ENCODE results near the gene MDFI. TPM values are rescaled to one million over a fixed set of nuclear protein-coding genes. Genes with fewer than 3 reads are reported as not detected.

Gene MDFI
- total RNA-seq, 4 donors from 2014 or later, result 14.4 to 80.0 (median 23.4) TPM

DNA sequence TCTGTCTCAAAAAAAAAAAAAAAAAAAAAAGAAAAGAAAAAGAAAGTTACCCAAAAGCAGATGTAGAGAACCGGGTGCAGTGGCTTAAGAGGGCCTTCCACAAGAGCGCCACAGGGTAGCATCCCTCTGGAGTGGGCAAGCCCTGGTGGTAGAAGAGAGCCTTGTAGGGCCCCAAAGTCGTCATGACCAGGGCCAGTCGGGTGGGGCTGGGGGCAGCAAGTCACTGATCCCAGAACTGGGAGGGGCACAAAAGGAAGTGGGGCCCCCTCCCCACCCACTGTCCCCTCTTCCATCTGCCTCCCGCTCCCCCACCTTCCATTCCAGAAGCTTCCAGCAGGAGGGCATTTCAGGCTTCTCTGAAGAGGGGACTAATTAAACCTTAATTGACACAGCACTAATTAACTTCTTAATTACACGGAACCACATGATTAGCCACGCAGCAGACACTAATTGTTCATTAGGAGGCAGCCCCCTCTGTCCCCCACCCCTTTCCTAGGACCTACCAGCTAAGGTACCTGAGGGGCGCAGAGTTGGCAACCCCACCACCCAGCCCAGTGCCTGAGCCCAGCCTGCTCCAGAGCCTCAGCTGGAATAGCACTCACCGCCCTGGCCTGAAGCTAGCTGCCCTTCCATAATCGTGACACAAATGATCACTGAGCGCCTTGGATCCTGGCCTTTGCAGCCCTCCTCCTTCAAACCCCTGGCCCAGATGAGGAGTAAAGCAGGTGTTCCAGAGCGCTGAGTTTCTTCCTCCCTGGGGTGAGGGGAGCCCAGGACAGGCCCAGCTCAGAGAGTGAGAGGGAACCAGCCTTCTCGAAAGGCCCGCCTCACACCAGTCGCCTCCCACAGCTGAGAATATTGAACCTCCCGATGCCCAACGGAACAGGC is 34.8 kb downstream of the MDFI start:
- no peaks in the 10 kb centered on the region for H3K36me3 ChIP-seq
- intact Hi-C loops (cut with DNase I; ENCODE audit: low total_unique reads), result no loop called here
- no peaks in the 10 kb centered on the region for H3K9me3 ChIP-seq
- H3K4me1 ChIP-seq, result no peaks in the 10 kb centered on the region
- no peak for TF ChIP-seq POLR2A (IDR thresholded peaks at IDR 0.05)
- TF ChIP-seq, protein P1, sequence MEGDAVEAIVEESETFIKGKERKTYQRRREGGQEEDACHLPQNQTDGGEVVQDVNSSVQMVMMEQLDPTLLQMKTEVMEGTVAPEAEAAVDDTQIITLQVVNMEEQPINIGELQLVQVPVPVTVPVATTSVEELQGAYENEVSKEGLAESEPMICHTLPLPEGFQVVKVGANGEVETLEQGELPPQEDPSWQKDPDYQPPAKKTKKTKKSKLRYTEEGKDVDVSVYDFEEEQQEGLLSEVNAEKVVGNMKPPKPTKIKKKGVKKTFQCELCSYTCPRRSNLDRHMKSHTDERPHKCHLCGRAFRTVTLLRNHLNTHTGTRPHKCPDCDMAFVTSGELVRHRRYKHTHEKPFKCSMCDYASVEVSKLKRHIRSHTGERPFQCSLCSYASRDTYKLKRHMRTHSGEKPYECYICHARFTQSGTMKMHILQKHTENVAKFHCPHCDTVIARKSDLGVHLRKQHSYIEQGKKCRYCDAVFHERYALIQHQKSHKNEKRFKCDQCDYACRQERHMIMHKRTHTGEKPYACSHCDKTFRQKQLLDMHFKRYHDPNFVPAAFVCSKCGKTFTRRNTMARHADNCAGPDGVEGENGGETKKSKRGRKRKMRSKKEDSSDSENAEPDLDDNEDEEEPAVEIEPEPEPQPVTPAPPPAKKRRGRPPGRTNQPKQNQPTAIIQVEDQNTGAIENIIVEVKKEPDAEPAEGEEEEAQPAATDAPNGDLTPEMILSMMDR (IDR thresholded peaks at IDR 0.05), result no peak
- no peak for DNase-seq
- no peak overlapping the region for H3K4me3 ChIP-seq
- H3K27me3 ChIP-seq, result no peaks in the 10 kb centered on the region
- no peak overlapping the region for H3K27ac ChIP-seq

DNA sequence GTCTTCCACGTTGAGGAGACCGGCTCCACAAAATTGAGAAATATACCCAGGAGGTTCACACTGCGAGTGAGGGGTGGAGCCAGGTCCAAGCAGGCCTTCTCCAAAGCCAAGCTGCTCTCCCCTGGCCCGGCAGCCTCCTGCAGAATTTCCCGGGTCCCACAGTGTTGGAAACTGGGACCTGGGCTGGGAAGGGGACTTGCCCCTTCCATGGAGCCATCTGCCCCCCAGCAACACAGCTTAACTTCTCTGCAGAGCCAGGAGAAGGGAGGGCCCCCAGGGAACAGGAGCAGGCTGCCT is 35.4 kb downstream of the MDFI start:
- intact Hi-C loops (cut with DNase I; ENCODE audit: low total_unique reads), result no loop called here
- no peak for DNase-seq

DNA sequence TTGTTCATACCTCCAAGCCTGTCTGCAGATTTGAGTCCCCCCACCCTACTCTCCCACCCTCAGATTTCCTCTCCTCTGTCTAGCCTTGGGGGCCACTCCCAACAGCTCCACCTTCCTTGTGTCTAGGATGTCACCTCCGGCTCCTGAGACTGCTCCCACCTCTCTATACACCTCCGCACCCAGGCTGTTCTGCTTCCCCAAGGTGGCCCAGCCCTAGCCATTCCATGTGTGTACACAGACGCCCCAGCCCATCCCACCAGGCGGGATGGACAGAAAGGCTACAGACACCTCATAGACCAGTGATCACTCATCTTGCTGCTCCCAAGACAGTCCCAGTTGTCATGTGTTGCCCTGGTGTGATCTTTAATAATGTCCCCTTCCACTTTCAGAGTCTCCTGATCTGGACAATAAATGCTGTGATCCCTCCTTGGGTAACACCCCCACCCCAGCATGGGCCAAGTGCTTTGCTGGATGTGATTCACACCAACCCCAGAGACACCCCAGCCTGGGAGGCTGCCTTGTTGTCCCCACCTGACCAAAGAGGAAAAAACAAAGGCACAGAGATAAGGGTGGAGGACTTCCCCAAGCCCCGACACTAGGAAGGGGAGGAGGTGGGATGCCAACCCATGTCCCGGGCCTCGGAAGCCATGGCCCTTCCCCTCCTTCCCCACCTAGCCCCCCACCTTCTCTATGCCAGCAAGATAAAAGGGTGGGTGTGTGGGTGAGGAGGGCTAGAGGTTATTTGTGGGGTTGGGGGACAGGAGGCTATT is 36.1 kb downstream of the MDFI start:
- Histone ChIP-seq H3K36me3 (no peaks in the 10 kb centered on the region), H3K9me3 (no peaks in the 10 kb centered on the region), H3K27me3 (no peaks in the 10 kb centered on the region), H3K4me1 (no peaks in the 10 kb centered on the region), H3K27ac (no peak overlapping the region), H3K4me3 (no peak overlapping the region)
- intact Hi-C loops (cut with DNase I; ENCODE audit: low total_unique reads), result no loop called here
- TF ChIP-seq, protein P1 (IDR thresholded peaks at IDR 0.05), result no peak
- TF ChIP-seq POLR2A (IDR thresholded peaks at IDR 0.05), result no peak
- no peak for DNase-seq

More for the DNA sequence above, 35.4 kb downstream of the MDFI start:
- H3K27me3 ChIP-seq, result no peaks in the 10 kb centered on the region
- no peaks in the 10 kb centered on the region for H3K36me3 ChIP-seq
- TF ChIP-seq POLR2A (IDR thresholded peaks at IDR 0.05), result no peak
- TF ChIP-seq, protein P1 (IDR thresholded peaks at IDR 0.05), result no peak
- no peak overlapping the region for H3K4me3 ChIP-seq
- no peaks in the 10 kb centered on the region for H3K9me3 ChIP-seq
- no peak overlapping the region for H3K27ac ChIP-seq
- no peaks in the 10 kb centered on the region for H3K4me1 ChIP-seq

DNA sequence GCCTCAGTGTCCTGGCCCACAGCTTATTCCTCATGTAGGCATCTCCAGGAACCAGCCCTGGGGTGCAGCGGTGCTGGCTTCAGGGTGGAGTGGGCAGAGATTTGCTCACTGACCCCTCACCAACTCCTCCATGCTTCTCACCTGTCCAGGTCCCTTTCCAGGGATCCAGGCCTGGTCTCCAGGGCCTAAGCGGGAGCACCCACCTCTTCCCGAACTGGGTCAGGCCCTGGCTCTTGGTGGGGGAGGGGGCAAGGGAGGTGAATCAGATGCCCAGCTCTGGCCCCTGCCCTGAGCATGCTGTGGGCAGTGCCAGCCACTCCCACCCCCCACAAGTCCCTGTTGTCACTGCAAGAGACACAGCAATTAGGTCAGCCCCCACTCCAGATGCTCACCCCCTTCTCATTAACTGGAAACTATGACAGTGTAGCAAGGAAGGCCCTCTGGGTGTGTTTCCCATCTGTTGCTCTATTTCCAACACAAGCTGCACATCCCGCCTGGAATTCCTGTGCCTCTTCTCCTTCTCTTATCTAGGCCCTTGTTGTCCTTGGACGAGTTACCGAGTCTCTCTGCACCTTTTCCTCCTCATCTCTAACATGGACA is 37.0 kb downstream of the MDFI start:
- no peak overlapping the region for H3K27ac ChIP-seq
- H3K9me3 ChIP-seq, result no peaks in the 10 kb centered on the region
- DNase-seq, result no peak
- intact Hi-C loops (cut with DNase I; ENCODE audit: low total_unique reads), result no loop called here
- no peaks in the 10 kb centered on the region for H3K4me1 ChIP-seq
- no peaks in the 10 kb centered on the region for H3K36me3 ChIP-seq
- TF ChIP-seq POLR2A (IDR thresholded peaks at IDR 0.05), result no peak
- TF ChIP-seq, protein P1 (IDR thresholded peaks at IDR 0.05), result no peak
- H3K4me3 ChIP-seq, result no peak overlapping the region
- no peaks in the 10 kb centered on the region for H3K27me3 ChIP-seq

DNA sequence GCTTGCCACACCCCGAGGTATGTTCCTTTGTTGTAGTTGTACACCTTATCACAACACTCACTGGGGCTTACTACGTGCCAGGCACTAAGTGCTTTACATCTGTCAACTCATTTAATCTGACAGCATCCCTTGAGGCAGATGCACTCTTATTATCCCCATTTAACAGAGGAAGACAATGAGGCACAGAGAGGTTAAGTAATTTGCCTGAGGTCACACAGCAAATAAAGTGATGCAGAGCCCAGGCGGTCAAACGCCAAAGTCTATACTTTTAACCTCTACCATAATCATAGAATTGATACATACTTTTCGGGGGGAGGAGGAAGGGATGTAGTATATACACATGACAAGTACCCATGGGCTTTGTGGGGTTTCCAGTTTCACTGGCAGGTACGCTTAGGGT is 37.7 kb downstream of the MDFI start:
- intact Hi-C loops (cut with DNase I; ENCODE audit: low total_unique reads), result no loop called here

More for the DNA sequence above, 37.7 kb downstream of the MDFI start:
- DNase-seq, result no peak
- H3K27ac ChIP-seq, result no peak overlapping the region
- no peaks in the 10 kb centered on the region for H3K9me3 ChIP-seq
- TF ChIP-seq, protein P1 (IDR thresholded peaks at IDR 0.05), result no peak
- no peak for TF ChIP-seq POLR2A (IDR thresholded peaks at IDR 0.05)
- H3K4me1 ChIP-seq, result no peaks in the 10 kb centered on the region
- H3K4me3 ChIP-seq, result no peak overlapping the region
- no peaks in the 10 kb centered on the region for H3K36me3 ChIP-seq
- no peaks in the 10 kb centered on the region for H3K27me3 ChIP-seq

All from uterus (tissue), 4 donors.